K562 (cell line): ENCODE measurements around the gene FAM111B. TPM values are rescaled to one million over a fixed set of nuclear protein-coding genes. Genes with fewer than 3 reads are reported as not detected.

Source experiments
- E2F4 ChIP-seq: sonication (generic); formaldehyde crosslinking; IDR thresholded peaks from 2 replicates; pipeline ENCODE4 v1.8.0; 2022; ENCODE audit warnings: mild to moderate bottlenecking, low read depth, missing genetic modification reagents
- FUS ChIP-seq: fragments of 200-400 bp; formaldehyde crosslinking; optimal IDR thresholded peaks from 2 replicates; pipeline ENCODE3; 2017; ENCODE audit warnings: low read depth, low read length
- GTF3C2 ChIP-seq: IDR thresholded peaks from 3 replicates; pipeline ENCODE4 v1.6.1; 2011; ENCODE audit warnings: borderline replicate concordance, mild to moderate bottlenecking, moderate library complexity; ENCODE audit not compliant: insufficient read length; ENCODE audit errors: extremely low read depth
- MAFG ChIP-seq: fragments of 450-650 bp; conservative IDR thresholded peaks from 2 replicates; pipeline ENCODE4 v1.6.1; 2016; ENCODE audit warnings: missing genetic modification characterization, missing compliant biosample characterization
- RERE ChIP-seq: sonication (generic); formaldehyde crosslinking; IDR thresholded peaks from 2 replicates; pipeline ENCODE4 v1.8.0; 2023; ENCODE audit warnings: missing genetic modification reagents, mild to moderate bottlenecking, borderline replicate concordance
- ZBTB40 ChIP-seq, 2 experiments: fragments of 450-650 bp in 1 of 2; sonication (generic) in 1 of 2; formaldehyde crosslinking in 1 of 2; IDR thresholded peaks; 2 replicates each; pipeline versions ENCODE4 v1.7.1 to v1.9.0; 2016 to 2022; ENCODE audit warnings: inconsistent platforms in 1 of 2, mild to moderate bottlenecking in 1 of 2, missing genetic modification reagents in 1 of 2
- polyA plus RNA-seq, 8 experiments: library from polyadenylated mRNA; depleted of rRNA in 4 of 8; stranded (reverse) in 5 of 8; unstranded in 3 of 8; fragments of >200 nt; fragmentation: Nextera tagmentation in 2 of 8; fragmentation: Illumina TruSeq in 1 of 8; extraction: Ambion mirVana in 2 of 8; extraction: Trizol in 1 of 8; gene quantifications; 2 replicates each; pipeline versions ENCODE4 v1.2.1 to v1.2.3, GENCODE V29; 2011 to 2014; ENCODE audit warnings: inconsistent platforms in 1 of 8, missing spikeins in 1 of 8
- total RNA-seq, 7 experiments: library from RNA; depleted of rRNA in 6 of 7; stranded (reverse); fragments of >200 nt in 6 of 7; fragmentation: Illumina TruSeq in 2 of 7; extraction: Trizol in 2 of 7; gene quantifications; 2 replicates each; pipeline versions ENCODE4 v1.2.1 to v1.2.3, GENCODE V29; 2011 to 2021; ENCODE audit warnings: low replicate concordance in 1 of 7

The FAM111B gene
- total and polyA plus RNA-seq, 9 of the 15 experiments (the other 6 are each of a cell fraction or from before 2014, with no cell fraction given), result 0.01 to 0.33 (median 0.06) TPM; not detected in 5

- TF ChIP-seq E2F4 (CRISPR knock-in tag), result peak; percentile 99
- TF ChIP-seq MAFG (tag), result no peak
- peak; percentile 99 for TF ChIP-seq RERE
- TF ChIP-seq GTF3C2, result no peak
- peak; percentile 68 for TF ChIP-seq ZBTB40 (IDR thresholded peaks at IDR 0.05)
- peak; percentile 77 for TF ChIP-seq ZBTB40 (CRISPR knock-in tag; IDR thresholded peaks at IDR 0.05)
- no peak for TF ChIP-seq FUS
Observed at GRCh38 chr11:59144579-59145345, 37.7 kb downstream of the FAM111B start (continued).
